GM12878 (cell line): ENCODE data around the gene DUSP10. TPM values are rescaled to one million over a fixed set of nuclear protein-coding genes. Genes with fewer than 3 reads are reported as not detected.

ENCODE experiments used
- ATAC-seq: fragments of 200-7000 bp; cut with Tn5 transposase; 3 replicates; pipeline ENCODE4 v1.9.1; 2020; ENCODE audit warnings: mild to moderate bottlenecking, moderate library complexity
- BruUV-seq: library from RNA; stranded (reverse); fragments of 400-500 nt; replicated peaks from 2 replicates; lab custom pipeline; 2021; lab: Mats Ljungman, UMichigan
- CTCF ChIA-PET: fragments of 300-600 bp; sonication (Branson Sonifier 250); formaldehyde crosslinking; extraction: SDS; loops from one replicate; lab custom pipeline; 2021; ENCODE audit warnings: inconsistent platforms; lab: Yijun Ruan, JAX
- POLR2A ChIA-PET: fragments of 350-600 bp; formaldehyde crosslinking; extraction: SDS; loops from one replicate; lab custom pipeline; 2021; ENCODE audit warnings: inconsistent platforms; lab: Charles Lee
- RAD21 ChIA-PET: fragments of 300-600 bp; sonication (Branson Sonifier 250); formaldehyde crosslinking; loops from one replicate; lab custom pipeline; 2023; ENCODE audit warnings: antibody characterized with exemption; ENCODE audit not compliant: unreplicated experiment; lab: Charles Lee
- SMC1A ChIA-PET: fragments of 300-600 bp; sonication (Branson Sonifier 250); formaldehyde crosslinking; loops from one replicate; lab custom pipeline; 2023; ENCODE audit not compliant: unreplicated experiment, uncharacterized antibody; lab: Charles Lee
- DNase-seq: peaks from one replicate; pipeline ENCODE4 v3.0.0-alpha.2; 2011; ENCODE audit warnings: low read depth, low spot score
- FAIRE-seq: peaks from 3 replicates; lab custom pipeline; 2011; peaks lifted over from hg19 to GRCh38; lab: Jason Lieb, UNC
- H2AFZ ChIP-seq: 2 replicates; pipeline ENCODE4 v1.6.0; 2011; ENCODE audit warnings: low read depth, low read length, control low read depth; ENCODE audit not compliant: control insufficient read depth
- H3K27ac ChIP-seq: 2 replicates; pipeline ENCODE4 v1.5.1; 2011; ENCODE audit warnings: control low read depth; ENCODE audit not compliant: control insufficient read depth, insufficient read depth
- H3K27me3 ChIP-seq, 2 experiments: replicated peaks in 1 of 2; 2 replicates each; pipeline versions ENCODE4 v1.6.0 to v1.6.1; 2011; ENCODE audit warnings: low read length in 1 of 2; ENCODE audit not compliant: control insufficient read depth in 2 of 2, insufficient read depth in 2 of 2
- H3K36me3 ChIP-seq, 2 experiments: 2 replicates each; pipeline ENCODE4 v1.5.1; 2011; ENCODE audit warnings: low read length in 1 of 2; ENCODE audit not compliant: control insufficient read depth in 2 of 2, insufficient read depth in 2 of 2
- H3K4me1 ChIP-seq: 2 replicates; pipeline ENCODE4 v1.6.1; 2011; ENCODE audit warnings: mild to moderate bottlenecking, low read length, moderate library complexity, mixed read lengths; ENCODE audit not compliant: control insufficient read depth, insufficient read depth
- H3K4me2 ChIP-seq: 2 replicates; pipeline ENCODE4 v1.6.0; 2011; ENCODE audit warnings: control low read depth; ENCODE audit not compliant: control insufficient read depth, insufficient read depth
- H3K4me3 ChIP-seq: fragments of 200-600 bp; sonication (generic); 2 replicates; pipeline ENCODE4 v1.5.1; 2016
- H3K79me2 ChIP-seq: 2 replicates; pipeline ENCODE4 v1.6.0; 2011; ENCODE audit warnings: low read length; ENCODE audit not compliant: control insufficient read depth, insufficient read depth
- H3K9ac ChIP-seq: 2 replicates; pipeline ENCODE4 v1.8.0; 2011; ENCODE audit warnings: low read length, control low read depth, mixed read lengths; ENCODE audit not compliant: control insufficient read depth, insufficient read depth
- H3K9me3 ChIP-seq: replicated peaks from 3 replicates; pipeline ENCODE4 v1.5.1; 2011; ENCODE audit warnings: mild to moderate bottlenecking, low read length; ENCODE audit not compliant: control insufficient read depth, insufficient read depth
- H4K20me1 ChIP-seq: 2 replicates; pipeline ENCODE4 v1.6.0; 2011; ENCODE audit not compliant: control insufficient read depth, insufficient read depth
- ATF7 ChIP-seq: fragments of 450-650 bp; IDR thresholded peaks from 2 replicates; pipeline ENCODE4 v1.6.1; 2016; ENCODE audit warnings: low read depth, mild to moderate bottlenecking
- ESRRA ChIP-seq: IDR thresholded peaks from 2 replicates; pipeline ENCODE4 v1.6.1; 2012; ENCODE audit warnings: mild to moderate bottlenecking, low read length, improper control_type of control experiment
- IKZF2 ChIP-seq, 2 experiments: fragments of 450-650 bp; IDR thresholded peaks; 2 replicates each; pipeline ENCODE4 v1.6.1; 2017; ENCODE audit warnings: mild to moderate bottlenecking in 2 of 2, moderate library complexity in 2 of 2
- LARP7 ChIP-seq: fragments of 450-650 bp; IDR thresholded peaks from 2 replicates; pipeline ENCODE4 v1.6.1; 2017; ENCODE audit warnings: mild to moderate bottlenecking
- NFYB ChIP-seq: IDR thresholded peaks from 2 replicates; pipeline ENCODE4 v1.6.1; 2011; ENCODE audit warnings: low read depth, mild to moderate bottlenecking, low read length, improper control_type of control experiment, moderate library complexity; ENCODE audit not compliant: insufficient read depth
- PAX5 ChIP-seq: IDR thresholded peaks from 2 replicates; pipeline ENCODE4 v1.6.1; 2011; ENCODE audit warnings: low read depth, low read length, borderline replicate concordance
- POLR2A ChIP-seq: IDR thresholded peaks from 2 replicates; pipeline ENCODE4 v1.6.1; 2011; ENCODE audit warnings: low read depth, mild to moderate bottlenecking, low read length
- POLR2AphosphoS5 ChIP-seq: IDR thresholded peaks from 2 replicates; pipeline ENCODE4 v1.6.1; 2011; ENCODE audit warnings: mild to moderate bottlenecking, low read length, inconsistent platforms
- SREBF2 ChIP-seq: IDR thresholded peaks from 2 replicates; pipeline ENCODE4 v1.6.1; 2012; ENCODE audit warnings: mild to moderate bottlenecking, low read length
- STAT1 ChIP-seq: fragments of 450-650 bp; conservative IDR thresholded peaks from 2 replicates; pipeline ENCODE4 v1.6.1; 2014; ENCODE audit warnings: antibody characterized with exemption, mild to moderate bottlenecking
- TCF7 ChIP-seq: IDR thresholded peaks from 2 replicates; pipeline ENCODE4 v1.6.1; 2014; ENCODE audit warnings: antibody characterized with exemption, borderline replicate concordance
- ZNF217 ChIP-seq: fragments of 450-650 bp; IDR thresholded peaks from 2 replicates; pipeline ENCODE4 v1.6.1; 2017; ENCODE audit warnings: antibody characterized with exemption, mild to moderate bottlenecking
- WGBS: methylation state at CpG from one replicate; pipeline ENCODE4 v1.1.6; 2016; ENCODE audit warnings: low lambda C conversion rate; ENCODE audit not compliant: insufficient replicate concordance, insufficient coverage; ENCODE audit errors: missing lambda C conversion rate; 5-methylcytosine and 5-hydroxymethylcytosine counted together
- in situ Hi-C: fragments of 300-500 bp; cut with MboI; formaldehyde crosslinking; loops from 9 replicates; pipeline ENCODE4 v1.14.3; 2018; ENCODE audit warnings: mixed read lengths
- intact Hi-C: fragments of 100-400 bp; cut with micrococcal nuclease; formaldehyde crosslinking; loops from one replicate; pipeline ENCODE4 v1.14.2; 2022; ENCODE audit not compliant: unreplicated experiment
- polyA plus RNA-seq, 11 experiments: library from polyadenylated mRNA; depleted of rRNA in 4 of 11; unstranded in 6 of 11; stranded (reverse) in 5 of 11; fragments of >200 nt; fragmentation: Nextera tagmentation in 4 of 11; fragmentation: Illumina TruSeq in 1 of 11; extraction: Ambion mirVana in 4 of 11; extraction: Trizol in 1 of 11; gene quantifications; 1 replicate in 1 of 11; 2 replicates in 10 of 11; pipeline versions ENCODE4 v1.2.1 to v1.2.3, GENCODE V29; 2011 to 2016; ENCODE audit warnings: inconsistent platforms in 2 of 11, missing spikeins in 2 of 11, low read depth in 1 of 11
- total RNA-seq, 4 experiments: library from RNA; depleted of rRNA in 3 of 4; stranded (reverse); fragments of >200 nt in 3 of 4; fragmentation: Illumina TruSeq in 1 of 4; extraction: Trizol in 1 of 4; gene quantifications; 2 replicates each; pipeline versions ENCODE4 v1.2.1 to v1.2.3, GENCODE V29; 2013 to 2021
- TF ChIP-seq, protein P1 (sequence below): IDR thresholded peaks from 2 replicates; pipeline ENCODE4 v1.6.1; 2011; ENCODE audit warnings: borderline replicate concordance, low read depth, mild to moderate bottlenecking, moderate library complexity, low read length; ENCODE audit not compliant: insufficient read depth, poor library complexity, severe bottlenecking
- TF ChIP-seq, protein P2 (sequence below): fragments of 450-650 bp; IDR thresholded peaks from 2 replicates; pipeline ENCODE4 v1.6.1; 2016; ENCODE audit warnings: mild to moderate bottlenecking
- TF ChIP-seq, protein P3 (sequence below): fragments of 450-650 bp; conservative IDR thresholded peaks from 2 replicates; pipeline ENCODE4 v1.6.1; 2017; ENCODE audit warnings: mild to moderate bottlenecking, moderate library complexity
- TF ChIP-seq, protein P4 (sequence below): fragments of 450-650 bp; IDR thresholded peaks from 2 replicates; pipeline ENCODE4 v1.6.1; 2016; ENCODE audit warnings: mild to moderate bottlenecking

The DUSP10 gene
- total and polyA plus RNA-seq, 10 of the 15 experiments (the other 5 are each of a cell fraction or from before 2014, with no cell fraction given): 20.3 to 38.4 (median 27.8) TPM

DNA sequence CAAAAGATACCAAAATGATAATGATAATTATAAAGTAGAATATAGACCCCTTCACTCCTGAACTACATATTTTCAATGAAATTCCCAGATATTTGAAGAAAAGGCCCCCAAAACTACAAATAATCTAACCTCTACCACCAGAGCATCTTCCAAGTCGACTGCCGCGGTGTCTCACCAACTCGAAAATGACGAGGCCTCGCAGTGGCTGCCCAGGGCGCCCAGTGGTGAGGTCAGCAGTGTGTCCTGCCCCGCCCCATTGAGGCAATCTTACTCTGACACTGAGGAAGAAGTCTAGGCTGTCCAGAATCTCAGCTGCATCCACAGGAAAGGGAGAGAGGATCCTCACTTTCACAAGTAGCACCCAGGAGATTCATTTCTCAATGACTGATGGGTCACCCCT lies 5.2 kb downstream of the DUSP10 start:
- H2AFZ ChIP-seq: no peak overlapping the region
- CTCF ChIA-PET: interaction anchor here (1.7 kb wide), 1 partner anchor 273 kb away, joined by 4 read pairs; no protein-coding TSS in a partner anchor
- no peak overlapping the region; the same call in 1 of the 2 replicates for H3K9ac ChIP-seq
- no peaks in the 10 kb centered on the region for H3K9me3 ChIP-seq
- no peak for DNase-seq
- H3K27ac ChIP-seq: no peak overlapping the region
- no TSS peak for BruUV-seq
- POLR2A ChIA-PET: interaction anchor here (7.9 kb wide), 1 partner anchor 6 kb away, joined by 92 read pairs; no protein-coding TSS in a partner anchor
- intact Hi-C loops (loop anchor here (2.0 kb wide), 2 partner anchors 258 to 430 kb away; no protein-coding TSS in a partner anchor), in situ Hi-C loops (loop anchor here (10.0 kb wide), 1 partner anchor 718 kb away; no protein-coding TSS in a partner anchor)
- WGBS: 96% methylated on average over 8 of the region's 8 CpGs
- peaks cover 0 to 5% of the 10 kb centered on the region in 2 experiments for H3K36me3 ChIP-seq
- FAIRE-seq: no peak
- TF ChIP-seq LARP7 (no peak), TCF7 (no peak), PAX5 (no peak), SREBF2 (no peak), POLR2AphosphoS5 (peak; percentile 45; the same call in 1 of the 2 replicates), POLR2A (0 out of 2 replicates have a peak, but pooled peaks have one; percentile 25), ATF7 (0 out of 2 replicates have a peak, but pooled peaks have one; percentile 20), NFYB (no peak), STAT1 (no peak), IKZF2 (IDR thresholded peaks at IDR 0.05) (0 out of 4 replicates have a peak, but pooled peaks of 1 of the 2 experiments have one; percentile 19), ESRRA (no peak), ZNF217 (no peak)
- TF ChIP-seq, protein P1, sequence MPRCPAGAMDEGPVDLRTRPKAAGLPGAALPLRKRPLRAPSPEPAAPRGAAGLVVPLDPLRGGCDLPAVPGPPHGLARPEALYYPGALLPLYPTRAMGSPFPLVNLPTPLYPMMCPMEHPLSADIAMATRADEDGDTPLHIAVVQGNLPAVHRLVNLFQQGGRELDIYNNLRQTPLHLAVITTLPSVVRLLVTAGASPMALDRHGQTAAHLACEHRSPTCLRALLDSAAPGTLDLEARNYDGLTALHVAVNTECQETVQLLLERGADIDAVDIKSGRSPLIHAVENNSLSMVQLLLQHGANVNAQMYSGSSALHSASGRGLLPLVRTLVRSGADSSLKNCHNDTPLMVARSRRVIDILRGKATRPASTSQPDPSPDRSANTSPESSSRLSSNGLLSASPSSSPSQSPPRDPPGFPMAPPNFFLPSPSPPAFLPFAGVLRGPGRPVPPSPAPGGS: no peak
- TF ChIP-seq, protein P2, sequence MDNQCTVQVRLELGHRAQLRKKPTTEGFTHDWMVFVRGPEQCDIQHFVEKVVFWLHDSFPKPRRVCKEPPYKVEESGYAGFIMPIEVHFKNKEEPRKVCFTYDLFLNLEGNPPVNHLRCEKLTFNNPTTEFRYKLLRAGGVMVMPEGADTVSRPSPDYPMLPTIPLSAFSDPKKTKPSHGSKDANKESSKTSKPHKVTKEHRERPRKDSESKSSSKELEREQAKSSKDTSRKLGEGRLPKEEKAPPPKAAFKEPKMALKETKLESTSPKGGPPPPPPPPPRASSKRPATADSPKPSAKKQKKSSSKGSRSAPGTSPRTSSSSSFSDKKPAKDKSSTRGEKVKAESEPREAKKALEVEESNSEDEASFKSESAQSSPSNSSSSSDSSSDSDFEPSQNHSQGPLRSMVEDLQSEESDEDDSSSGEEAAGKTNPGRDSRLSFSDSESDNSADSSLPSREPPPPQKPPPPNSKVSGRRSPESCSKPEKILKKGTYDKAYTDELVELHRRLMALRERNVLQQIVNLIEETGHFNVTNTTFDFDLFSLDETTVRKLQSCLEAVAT: peak; percentile 68; the same call in 1 of the 2 replicates
- TF ChIP-seq, protein P3, sequence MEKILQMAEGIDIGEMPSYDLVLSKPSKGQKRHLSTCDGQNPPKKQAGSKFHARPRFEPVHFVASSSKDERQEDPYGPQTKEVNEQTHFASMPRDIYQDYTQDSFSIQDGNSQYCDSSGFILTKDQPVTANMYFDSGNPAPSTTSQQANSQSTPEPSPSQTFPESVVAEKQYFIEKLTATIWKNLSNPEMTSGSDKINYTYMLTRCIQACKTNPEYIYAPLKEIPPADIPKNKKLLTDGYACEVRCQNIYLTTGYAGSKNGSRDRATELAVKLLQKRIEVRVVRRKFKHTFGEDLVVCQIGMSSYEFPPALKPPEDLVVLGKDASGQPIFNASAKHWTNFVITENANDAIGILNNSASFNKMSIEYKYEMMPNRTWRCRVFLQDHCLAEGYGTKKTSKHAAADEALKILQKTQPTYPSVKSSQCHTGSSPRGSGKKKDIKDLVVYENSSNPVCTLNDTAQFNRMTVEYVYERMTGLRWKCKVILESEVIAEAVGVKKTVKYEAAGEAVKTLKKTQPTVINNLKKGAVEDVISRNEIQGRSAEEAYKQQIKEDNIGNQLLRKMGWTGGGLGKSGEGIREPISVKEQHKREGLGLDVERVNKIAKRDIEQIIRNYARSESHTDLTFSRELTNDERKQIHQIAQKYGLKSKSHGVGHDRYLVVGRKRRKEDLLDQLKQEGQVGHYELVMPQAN: 0 out of 2 replicates have a peak, but pooled peaks have one; percentile 25
- TF ChIP-seq, protein P4, sequence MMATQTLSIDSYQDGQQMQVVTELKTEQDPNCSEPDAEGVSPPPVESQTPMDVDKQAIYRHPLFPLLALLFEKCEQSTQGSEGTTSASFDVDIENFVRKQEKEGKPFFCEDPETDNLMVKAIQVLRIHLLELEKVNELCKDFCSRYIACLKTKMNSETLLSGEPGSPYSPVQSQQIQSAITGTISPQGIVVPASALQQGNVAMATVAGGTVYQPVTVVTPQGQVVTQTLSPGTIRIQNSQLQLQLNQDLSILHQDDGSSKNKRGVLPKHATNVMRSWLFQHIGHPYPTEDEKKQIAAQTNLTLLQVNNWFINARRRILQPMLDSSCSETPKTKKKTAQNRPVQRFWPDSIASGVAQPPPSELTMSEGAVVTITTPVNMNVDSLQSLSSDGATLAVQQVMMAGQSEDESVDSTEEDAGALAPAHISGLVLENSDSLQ: 0 out of 2 replicates have a peak, but pooled peaks have one; percentile 9
- SMC1A ChIA-PET: interaction anchor here (10.2 to 11.1 kb wide), 4 partner anchors 10 to 41 kb away, joined by 188 to 211 read pairs (median 200); no protein-coding TSS in a partner anchor
- peak; percentile 47 for ATAC-seq
- H3K4me1 ChIP-seq: peaks cover 11% of the 10 kb centered on the region
- no peaks in the 10 kb centered on the region for H4K20me1 ChIP-seq
- no peaks in the 10 kb centered on the region for H3K27me3 ChIP-seq
- H3K4me3 ChIP-seq: peak overlapping the region; percentile 90
- RAD21 ChIA-PET: interaction anchor here (1.1 to 8.9 kb wide), 4 partner anchors 11 to 77 kb away, joined by 3 to 235 read pairs (median 6); no protein-coding TSS in a partner anchor
- peaks cover 100% of the 10 kb centered on the region for H3K79me2 ChIP-seq
- H3K4me2 ChIP-seq: peak overlapping the region; percentile 67
